Keratinocyte (primary cell): ENCODE data around the gene ZNF628. TPM values are rescaled to one million over a fixed set of nuclear protein-coding genes. Genes with fewer than 3 reads are reported as not detected.
"Not testable (repeated sequence)": the region's sequence is repeated elsewhere in the genome, so short reads cannot be mapped to it uniquely, and the experiment has no call there.

Experiments used
- DNase-seq: peaks from one replicate; pipeline ENCODE4 v3.0.0-alpha.2; 2011; ENCODE audit warnings: low read depth, missing footprints, low spot score
- FAIRE-seq: peaks from 2 replicates; lab custom pipeline; 2011; peaks lifted over from hg19 to GRCh38; lab: Jason Lieb, UNC
- H2AFZ ChIP-seq: 2 replicates; pipeline ENCODE4 v1.6.0; 2012; ENCODE audit warnings: low read length, control low read depth, inconsistent platforms; ENCODE audit not compliant: control insufficient read depth
- H3K27ac ChIP-seq: 2 replicates; pipeline ENCODE4 v1.5.1; 2011; ENCODE audit warnings: low read length; ENCODE audit not compliant: control insufficient read depth, insufficient read depth
- H3K27me3 ChIP-seq: 3 replicates; pipeline ENCODE4 v1.6.0; 2011; ENCODE audit warnings: low read length; ENCODE audit not compliant: control insufficient read depth, insufficient read depth; ENCODE audit errors: extremely low read depth
- H3K36me3 ChIP-seq, 2 experiments: 2 replicates in 1 of 2; 3 replicates in 1 of 2; pipeline ENCODE4 v1.5.1; 2011; ENCODE audit warnings: low read length in 2 of 2, mild to moderate bottlenecking in 1 of 2; ENCODE audit not compliant: control insufficient read depth in 2 of 2, insufficient read depth in 2 of 2; ENCODE audit errors: extremely low read depth in 1 of 2
- H3K4me1 ChIP-seq: 3 replicates; pipeline ENCODE4 v1.5.1; 2011; ENCODE audit warnings: low read length; ENCODE audit not compliant: control insufficient read depth, insufficient read depth; ENCODE audit errors: extremely low read depth
- H3K4me2 ChIP-seq: 3 replicates; pipeline ENCODE4 v1.6.0; 2011; ENCODE audit warnings: low read depth, low read length; ENCODE audit not compliant: control insufficient read depth, insufficient read depth; ENCODE audit errors: extremely low read depth
- H3K4me3 ChIP-seq, 3 experiments: fragments of 200-600 bp in 1 of 3; sonication (generic) in 1 of 3; 2 replicates in 2 of 3; 3 replicates in 1 of 3; pipeline ENCODE4 v1.5.1; 2011 to 2016; ENCODE audit warnings: low read length in 3 of 3, mild to moderate bottlenecking in 3 of 3, control low read depth in 2 of 3, inconsistent platforms in 1 of 3, low read depth in 1 of 3, mixed read lengths in 1 of 3, mixed run types in 1 of 3, moderate library complexity in 1 of 3; ENCODE audit not compliant: control insufficient read depth in 2 of 3, insufficient read depth in 2 of 3; ENCODE audit errors: extremely low read depth in 1 of 3
- H3K79me2 ChIP-seq: 2 replicates; pipeline ENCODE4 v1.6.0; 2012; ENCODE audit warnings: low read length; ENCODE audit not compliant: control insufficient read depth, insufficient read depth
- H3K9ac ChIP-seq: 3 replicates; pipeline ENCODE4 v1.6.0; 2011; ENCODE audit warnings: low read length; ENCODE audit not compliant: control insufficient read depth, insufficient read depth; ENCODE audit errors: extremely low read depth
- H3K9me1 ChIP-seq: 3 replicates; pipeline ENCODE4 v1.6.0; 2011; ENCODE audit warnings: low read length; ENCODE audit not compliant: control insufficient read depth, insufficient read depth; ENCODE audit errors: extremely low read depth
- H3K9me3 ChIP-seq: 2 replicates; pipeline ENCODE4 v1.5.1; 2012; ENCODE audit warnings: low read depth, low read length; ENCODE audit not compliant: control insufficient read depth
- H4K20me1 ChIP-seq: 3 replicates; pipeline ENCODE4 v1.6.0; 2011; ENCODE audit warnings: low read length; ENCODE audit not compliant: control insufficient read depth, insufficient read depth; ENCODE audit errors: extremely low read depth
- CTCF ChIP-seq, 3 experiments: IDR thresholded peaks in 1 of 3; conservative IDR thresholded peaks in 1 of 3; optimal IDR thresholded peaks in 1 of 3; 2 replicates in 2 of 3; 3 replicates in 1 of 3; pipeline versions ENCODE3 to v1.5.1; 2011; ENCODE audit warnings: low read length in 3 of 3, mild to moderate bottlenecking in 3 of 3, moderate library complexity in 2 of 3, control low read depth in 1 of 3, inconsistent platforms in 1 of 3; ENCODE audit not compliant: insufficient read depth in 2 of 3; ENCODE audit errors: extremely low read depth in 1 of 3
- EZH2 ChIP-seq: IDR thresholded peaks from one replicate; pipeline ENCODE4 v1.6.1; 2012; ENCODE audit warnings: inconsistent platforms, mild to moderate bottlenecking, low read length, moderate library complexity
- dilution Hi-C: fragments of 300-500 bp; cut with MboI; formaldehyde crosslinking; loops from one replicate; pipeline ENCODE4 v1.7.0; 2020; ENCODE audit warnings: low sequenced_read_pairs; ENCODE audit not compliant: extremely low pct_ligation_motif_present
- polyA plus RNA-seq, 5 experiments: library from polyadenylated mRNA; depleted of rRNA in 3 of 5; stranded (reverse) in 3 of 5; stranded (forward) in 1 of 5; unstranded in 1 of 5; fragments of >200 nt; gene quantifications; 1 replicate in 1 of 5; 2 replicates in 3 of 5; 3 replicates in 1 of 5; pipeline versions ENCODE4 v1.2.1 to v1.2.3, GENCODE V29; 2011 to 2012; ENCODE audit warnings: missing spikeins in 2 of 5, low read depth in 1 of 5, low replicate concordance in 1 of 5

Gene ZNF628
- polyA plus RNA-seq, 1 donor (not counting 4 experiments of a cell fraction or from before 2014, with no cell fraction given) = 0.22 TPM

GRCh38 chr19:55447421-55448174 is 28.8 kb upstream of the ZNF628 start:
- DNase-seq (no peak), FAIRE-seq (no peak)
- peaks cover 5% of the 10 kb centered on the region for H4K20me1 ChIP-seq
- H2AFZ ChIP-seq = no peak overlapping the region
- no peak overlapping the region for H3K4me3 ChIP-seq
- H3K9me3 ChIP-seq = no peaks in the 10 kb centered on the region
- TF ChIP-seq CTCF (optimal IDR thresholded peaks at IDR 0.05 in 1 of 3, IDR thresholded peaks at IDR 0.05 in 1 of 3, conservative IDR thresholded peaks at IDR 0.05 in 1 of 3; ENCODE audit: extremely low read depth in 1 of 3, insufficient read depth in 2 of 3, low read length in 3 of 3) = peak in 1 of 3 experiments; percentile 13
- peak; percentile 12 for TF ChIP-seq EZH2
- H3K9me1 ChIP-seq = no peaks in the 10 kb centered on the region
- dilution Hi-C loops = no loop called here
- H3K9ac ChIP-seq = no peak overlapping the region
- no peaks in the 10 kb centered on the region for H3K79me2 ChIP-seq
- peaks cover 58% of the 10 kb centered on the region for H3K27me3 ChIP-seq
- H3K4me1 ChIP-seq = peaks cover 26% of the 10 kb centered on the region
- no peak overlapping the region for H3K27ac ChIP-seq
- no peak overlapping the region for H3K4me2 ChIP-seq
- H3K36me3 ChIP-seq = no peaks in the 10 kb centered on the region

DNA sequence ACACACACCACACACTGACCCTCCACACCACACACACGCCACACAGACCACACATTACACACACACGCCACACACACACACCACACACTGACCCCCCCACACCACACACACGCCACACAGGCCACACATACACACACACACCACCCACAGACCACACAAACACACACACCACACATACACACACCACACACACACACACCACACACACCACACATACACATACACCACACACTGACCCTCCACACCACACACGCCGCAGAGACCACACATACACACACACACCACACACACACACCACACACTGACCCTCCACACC is 28.3 kb upstream of the ZNF628 start:
- dilution Hi-C loops, H3K4me2 ChIP-seq, H4K20me1 ChIP-seq, H2AFZ ChIP-seq, FAIRE-seq, H3K27ac ChIP-seq, H3K36me3 ChIP-seq, H3K4me3 ChIP-seq, DNase-seq, H3K79me2 ChIP-seq, H3K9me3 ChIP-seq, H3K9ac ChIP-seq, H3K9me1 ChIP-seq: not testable (repeated sequence)
- H3K4me1 ChIP-seq = peaks cover 26% of the 10 kb centered on the region
- peaks cover 55% of the 10 kb centered on the region for H3K27me3 ChIP-seq

GRCh38 chr19:55449469-55449868 is 26.9 kb upstream of the ZNF628 start:
- H3K27me3 ChIP-seq = peaks cover 42% of the 10 kb centered on the region

More at GRCh38 chr19:55449469-55449868, 26.9 kb upstream of the ZNF628 start:
- H3K27ac ChIP-seq = no peak overlapping the region
- peaks cover 8% of the 10 kb centered on the region for H4K20me1 ChIP-seq
- no peaks in the 10 kb centered on the region for H3K9me1 ChIP-seq
- H3K4me2 ChIP-seq = no peak overlapping the region
- FAIRE-seq (no peak), DNase-seq (no peak)
- H3K9ac ChIP-seq = no peak overlapping the region
- H3K36me3 ChIP-seq = no peaks in the 10 kb centered on the region
- H3K79me2 ChIP-seq = no peaks in the 10 kb centered on the region
- H3K9me3 ChIP-seq = no peaks in the 10 kb centered on the region
- H3K4me3 ChIP-seq = no peak overlapping the region
- H2AFZ ChIP-seq = no peak overlapping the region
- H3K4me1 ChIP-seq = peaks cover 26% of the 10 kb centered on the region
- TF ChIP-seq CTCF (optimal IDR thresholded peaks at IDR 0.05 in 1 of 3, IDR thresholded peaks at IDR 0.05 in 1 of 3, conservative IDR thresholded peaks at IDR 0.05 in 1 of 3; ENCODE audit: extremely low read depth in 1 of 3, insufficient read depth in 2 of 3, low read length in 3 of 3) (no peak), EZH2 (no peak)
- dilution Hi-C loops = no loop called here
